IPS-18c (cell line): ENCODE results near the gene LSM2.
"Not testable (repeated sequence)": the region's sequence is repeated elsewhere in the genome, so short reads cannot be mapped to it uniquely, and the experiment has no call there.

Source experiments
- H3K4me3 ChIP-seq: 2 replicates; pipeline ENCODE4 v1.7.0; 2013; ENCODE audit warnings: low read depth, mild to moderate bottlenecking, low read length, moderate library complexity; ENCODE audit not compliant: insufficient read depth
- H3K9me3 ChIP-seq: one replicate; pipeline ENCODE4 v1.6.1; 2013; ENCODE audit warnings: mild to moderate bottlenecking, low read length, moderate library complexity; ENCODE audit not compliant: control insufficient read depth, insufficient read depth

Gene LSM2

DNA sequence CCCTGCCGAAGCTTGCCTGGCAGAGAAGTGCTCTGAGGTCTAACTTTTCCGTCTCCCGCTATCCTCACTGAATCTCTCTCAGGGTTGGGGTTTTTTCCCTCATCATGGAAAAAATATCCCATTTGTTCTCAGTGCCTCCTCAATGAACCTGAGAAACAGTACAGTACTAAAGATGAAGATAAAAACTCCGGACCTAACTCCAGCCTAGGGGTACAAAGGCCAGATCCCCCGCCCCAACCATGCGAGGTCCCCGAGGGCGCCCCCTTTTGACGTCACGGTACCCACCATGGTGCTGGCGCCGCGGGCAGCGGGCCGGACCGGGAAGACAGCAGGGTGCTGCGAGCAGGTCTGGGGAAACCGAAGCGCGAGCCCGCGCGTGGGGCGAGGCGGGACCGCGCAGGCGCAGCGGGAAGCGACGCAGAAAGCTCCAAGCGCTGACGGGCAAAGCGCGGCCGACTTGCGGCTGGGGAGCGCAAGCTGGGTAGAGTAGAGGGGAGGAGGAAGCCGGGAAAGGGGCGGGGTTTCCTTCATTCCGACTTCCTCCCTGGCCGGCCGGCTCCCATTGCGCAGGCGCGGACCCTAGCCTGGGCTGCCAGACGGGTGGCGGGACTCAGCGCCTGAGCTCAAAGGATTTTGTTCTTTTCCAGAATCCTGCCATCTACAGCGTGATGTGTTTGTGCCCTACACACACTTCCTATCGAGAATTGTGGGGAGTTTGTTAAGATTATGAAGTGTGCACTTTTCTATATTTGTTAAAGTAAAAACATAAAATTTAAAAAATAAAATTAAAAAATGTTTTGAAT lies at the start of gene LSM2:
Gene LSM2 (minus strand): TSS at position 497 of the 803 bp plus-strand sequence. CDS start 209 bp downstream, at position 288.
- H3K4me3 ChIP-seq = peak within 1 kb of the TSS; percentile 100
- no peaks in the 10 kb centered on the region for H3K9me3 ChIP-seq

DNA sequence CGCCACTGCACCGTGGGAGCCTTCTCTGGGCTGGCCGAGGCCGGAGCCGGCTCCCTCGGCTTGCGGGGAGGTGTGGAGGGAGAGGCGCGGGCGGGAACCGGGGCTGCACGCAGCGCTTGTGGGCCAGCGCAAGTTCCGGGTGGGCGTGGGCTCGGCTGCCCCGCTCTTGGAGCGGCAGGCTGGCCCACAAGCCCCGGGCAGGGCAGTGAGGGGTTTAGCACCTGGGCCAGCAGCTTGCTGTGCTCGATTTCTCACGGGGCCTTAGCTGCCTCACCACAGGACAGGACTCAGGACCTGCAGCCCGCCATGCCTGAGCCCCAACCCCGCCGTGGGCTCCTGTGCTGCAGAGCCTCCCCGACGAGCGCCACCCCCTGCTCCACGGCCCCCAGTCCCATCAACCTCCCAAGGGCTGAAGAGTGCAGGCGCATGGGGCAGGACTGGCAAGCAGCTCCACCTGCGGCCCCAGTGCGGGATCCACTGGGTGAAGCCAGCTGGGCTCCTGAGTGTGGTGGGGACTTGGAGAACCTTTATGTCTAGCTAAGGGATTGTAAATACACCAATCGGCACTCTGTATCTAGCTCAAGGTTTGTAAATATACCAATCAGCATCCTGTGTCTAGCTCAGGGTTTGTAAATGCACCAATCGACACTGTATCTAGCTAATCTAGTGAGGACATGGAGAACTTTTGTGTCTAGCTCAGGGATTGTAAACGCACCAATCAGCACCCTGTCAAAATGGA lies 45.4 kb upstream of the LSM2 start:
- not testable (repeated sequence) for H3K9me3 ChIP-seq, H3K4me3 ChIP-seq

- peaks cover 2% of the 10 kb centered on the region for H3K9me3 ChIP-seq
- no peak overlapping the region for H3K4me3 ChIP-seq
These were observed 44.7 kb upstream of the LSM2 start for GRCh38 chr6:31851485-31851832.

- peaks cover 2% of the 10 kb centered on the region for H3K9me3 ChIP-seq
- no peak overlapping the region for H3K4me3 ChIP-seq
These were observed 44.2 kb upstream of the LSM2 start for GRCh38 chr6:31850765-31851484.

DNA sequence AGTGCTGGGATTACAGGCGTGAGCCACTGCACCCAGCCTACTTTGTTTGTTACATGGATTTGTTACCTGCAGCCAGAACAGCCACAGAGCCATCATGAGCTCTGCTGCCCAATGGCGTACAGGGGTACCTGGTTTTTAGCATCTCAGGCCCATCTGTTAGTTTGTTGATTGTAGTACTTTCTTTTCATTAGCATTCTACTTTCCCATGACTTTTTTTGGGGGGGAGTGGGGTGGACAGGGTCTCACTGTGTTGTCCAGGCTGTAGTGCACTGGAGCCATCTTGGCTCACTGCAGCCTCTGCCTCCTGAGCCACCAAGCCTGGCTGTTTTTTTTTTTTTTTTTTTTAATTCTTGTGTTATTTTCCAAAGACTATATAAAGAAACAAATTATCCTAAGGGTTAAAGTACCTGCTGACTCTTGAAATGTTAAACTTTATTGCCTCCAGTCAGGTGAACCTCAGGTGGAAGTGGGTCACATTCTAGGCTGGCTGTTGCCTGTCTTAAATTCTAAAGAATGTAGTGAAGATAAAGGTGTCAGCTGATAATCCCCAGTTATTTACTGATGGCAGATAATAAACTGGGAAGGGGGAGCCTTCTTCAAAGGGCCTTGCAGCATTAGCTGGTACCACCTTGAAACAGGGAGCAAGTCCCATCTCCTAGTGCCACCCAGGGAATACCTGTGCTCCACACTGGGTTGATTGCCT lies 40.7 kb upstream of the LSM2 start:
- Histone ChIP-seq H3K4me3 (no peak overlapping the region), H3K9me3 (peaks cover 5% of the 10 kb centered on the region)

DNA sequence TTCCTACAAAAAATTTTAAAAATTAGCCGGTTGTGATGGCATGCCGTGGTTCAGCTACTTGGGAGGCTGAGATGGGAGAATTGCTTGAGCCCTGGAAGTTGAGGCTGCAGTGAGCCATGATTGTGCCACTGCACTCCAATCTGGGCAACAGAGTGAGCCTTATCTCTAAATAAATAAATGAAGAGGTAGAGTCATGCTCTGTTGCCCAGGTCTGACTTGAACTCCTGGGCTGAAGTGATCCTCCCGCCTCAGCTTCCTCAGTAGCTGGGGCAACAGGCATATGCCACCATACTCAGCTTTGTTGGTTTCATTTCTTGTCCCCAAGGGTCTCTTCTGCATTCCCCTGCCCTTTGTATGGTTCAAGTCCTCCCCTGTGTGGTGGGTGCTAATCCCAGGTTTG lies 37.7 kb upstream of the LSM2 start:
- peaks cover 5% of the 10 kb centered on the region for H3K9me3 ChIP-seq
- no peak overlapping the region for H3K4me3 ChIP-seq

DNA sequence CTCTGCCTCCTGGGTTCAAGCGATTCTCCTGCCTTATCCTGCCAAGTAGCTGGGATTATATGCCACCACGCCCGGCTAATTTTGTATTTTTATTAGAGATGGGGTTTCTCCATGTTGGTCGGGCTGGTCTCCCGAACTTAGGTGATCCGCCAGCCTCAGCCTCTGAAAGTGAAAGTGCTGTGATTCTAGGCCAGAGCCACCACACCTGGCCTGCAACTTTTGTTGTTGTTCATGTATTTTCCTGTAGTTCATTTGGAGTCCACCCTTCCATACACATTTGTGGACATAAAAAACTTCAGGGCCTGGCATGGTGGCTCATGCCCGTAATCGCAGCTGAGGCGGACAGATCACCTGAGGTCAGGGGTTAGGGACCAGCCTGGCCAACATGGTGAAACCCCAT lies 35.3 kb upstream of the LSM2 start:
- no peak overlapping the region for H3K4me3 ChIP-seq
- peaks cover 5% of the 10 kb centered on the region for H3K9me3 ChIP-seq

- H3K9me3 ChIP-seq, H3K4me3 ChIP-seq: not testable (repeated sequence)
These were observed 33.0 kb upstream of the LSM2 start for GRCh38 chr6:31839779-31840126.

GRCh38 chr6:31838968-31839367 lies 32.2 kb upstream of the LSM2 start:
- H3K4me3 ChIP-seq = peak overlapping the region; percentile 2; the same call in 1 of the 2 replicates
- peaks cover 4% of the 10 kb centered on the region for H3K9me3 ChIP-seq

DNA sequence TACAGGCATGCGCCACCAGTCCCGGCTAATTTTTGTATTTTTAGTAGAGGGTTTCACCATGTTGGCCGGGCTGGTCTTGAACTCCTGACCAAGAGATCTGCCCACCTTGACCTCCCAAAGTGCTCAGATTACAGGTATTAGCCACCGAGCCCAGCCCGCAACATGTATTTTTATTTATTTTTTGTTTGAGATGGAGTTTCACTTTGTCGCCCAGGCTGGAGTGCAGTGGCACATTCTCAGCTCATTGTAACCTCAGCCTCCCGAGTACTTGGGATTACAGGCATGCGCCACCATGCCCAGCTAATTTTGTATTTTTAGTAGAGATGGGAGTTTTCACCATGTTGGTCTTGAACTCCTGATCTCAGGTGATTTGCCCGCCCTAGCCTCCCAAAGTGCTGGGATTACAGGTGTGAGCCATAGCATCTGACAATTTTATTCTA lies 31.4 kb upstream of the LSM2 start:
- peak overlapping the region; percentile 99; the same call in 1 of the 2 replicates for H3K4me3 ChIP-seq
- not testable (repeated sequence) for H3K9me3 ChIP-seq

GRCh38 chr6:31837369-31838113 lies 30.8 kb upstream of the LSM2 start:
- Histone ChIP-seq H3K9me3 (peaks cover 4% of the 10 kb centered on the region), H3K4me3 (peak overlapping the region; percentile 99)

GRCh38 chr6:31836474-31837368 lies 30.0 kb upstream of the LSM2 start:
- Histone ChIP-seq H3K4me3 (peak overlapping the region; percentile 99), H3K9me3 (peaks cover 4% of the 10 kb centered on the region)

- H3K9me3 ChIP-seq = peaks cover 4% of the 10 kb centered on the region
- H3K4me3 ChIP-seq = peak overlapping the region; percentile 99
These were observed 29.3 kb upstream of the LSM2 start for GRCh38 chr6:31836047-31836473.

- Histone ChIP-seq H3K4me3 (peak overlapping the region; percentile 99), H3K9me3 (peaks cover 4% of the 10 kb centered on the region)
These were observed 27.8 kb upstream of the LSM2 start for GRCh38 chr6:31834367-31835250.
